CD4-positive, alpha-beta T cell treated with Interleukin-15 for 4 hours (primary cell): Measurements from ENCODE around the gene MCOLN1.

Experiments used
- DNase-seq: peaks from one replicate; pipeline ENCODE4 v3.0.0-alpha.2; 2020; ENCODE audit warnings: low spot score

MCOLN1 gene

GRCh38 chr19:7578127-7578526, 55.7 kb downstream of the MCOLN1 start:
- DNase-seq: no peak

- DNase-seq: no peak
These were observed 56.8 kb downstream of the MCOLN1 start for GRCh38 chr19:7579182-7579581.

GRCh38 chr19:7582446-7582845, 60.0 kb downstream of the MCOLN1 start:
- no peak for DNase-seq
